Activated CD8-positive, alpha-beta memory T cell treated with anti-CD3 and anti-CD28 coated beads, Interleukin-2, amount 10 ng/mL, durations not matched to agents 7 days and 5 days (primary cell): ENCODE data around the gene EIF2B4. TPM values are rescaled to one million over a fixed set of nuclear protein-coding genes. Genes with fewer than 3 reads are reported as not detected.
"Not testable (repeated sequence)": the region's sequence is repeated elsewhere in the genome, so short reads cannot be mapped to it uniquely, and the experiment has no call there.

Source experiments
- ATAC-seq: fragments of 150-1000 bp; cut with Tn5 transposase; one replicate; pipeline ENCODE4 v1.10.0; 2021; ENCODE audit warnings: moderate library complexity
- CTCF ChIA-PET: fragments of 350-600 bp; sonication (Branson Sonifier 250); formaldehyde crosslinking; loops from one replicate; lab custom pipeline; 2021; ENCODE audit warnings: antibody characterized with exemption; lab: Charles Lee
- DNase-seq: peaks from one replicate; pipeline ENCODE4 v3.0.0-alpha.2; 2020
- H3K27ac Mint-ChIP-seq: one replicate; pipeline ENCODE4 v1.8.0; 2021; ENCODE audit warnings: mild to moderate bottlenecking, mixed read lengths
- H3K27me3 Mint-ChIP-seq: one replicate; pipeline ENCODE4 v1.8.0; 2021; ENCODE audit warnings: mixed read lengths
- H3K36me3 Mint-ChIP-seq: one replicate; pipeline ENCODE4 v1.8.0; 2021; ENCODE audit warnings: mild to moderate bottlenecking, mixed read lengths
- H3K4me1 Mint-ChIP-seq: one replicate; pipeline ENCODE4 v1.8.0; 2021; ENCODE audit warnings: mixed read lengths
- H3K4me3 Mint-ChIP-seq: one replicate; pipeline ENCODE4 v1.8.0; 2021; ENCODE audit warnings: mild to moderate bottlenecking, moderate library complexity, mixed read lengths
- H3K9me3 Mint-ChIP-seq: one replicate; pipeline ENCODE4 v1.8.0; 2022; ENCODE audit warnings: low read depth, mixed read lengths
- total RNA-seq, 2 experiments: library from RNA; stranded (reverse); gene quantifications; one replicate each; pipeline ENCODE4 v1.2.3, GENCODE V29; 2021

EIF2B4 gene
- total RNA-seq, 2 experiments from 2014 or later, result 38.6 to 43.1 TPM

GRCh38 chr2:27372937-27373336 is 2.8 kb upstream of the EIF2B4 start:
- ATAC-seq (no peak), DNase-seq (peak; percentile 61)
- H3K9me3 Mint-ChIP-seq, result no peaks in the 10 kb centered on the region
- peak overlapping the region; percentile 74 for H3K27ac Mint-ChIP-seq
- H3K4me1 Mint-ChIP-seq, result peaks cover 37% of the 10 kb centered on the region
- no peaks in the 10 kb centered on the region for H3K27me3 Mint-ChIP-seq
- peak overlapping the region; percentile 47 for H3K4me3 Mint-ChIP-seq
- CTCF ChIA-PET, result no interaction called here
- peaks cover 49% of the 10 kb centered on the region for H3K36me3 Mint-ChIP-seq

- peaks cover 49% of the 10 kb centered on the region for H3K36me3 Mint-ChIP-seq
- DNase-seq, result peak; percentile 63
- peak overlapping the region; percentile 84 for H3K4me3 Mint-ChIP-seq
- CTCF ChIA-PET, result interaction anchor here (0.7 to 3.1 kb wide), 7 partner anchors 10 to 201 kb away, joined by 3 to 20 read pairs (median 4); partner anchors contain the start of genes GTF3C2, MPV17, PPM1G and ZNF513
- peak overlapping the region; percentile 96 for H3K27ac Mint-ChIP-seq
- peaks cover 37% of the 10 kb centered on the region for H3K4me1 Mint-ChIP-seq
- ATAC-seq, result no peak
- H3K9me3 Mint-ChIP-seq, result no peaks in the 10 kb centered on the region
- no peaks in the 10 kb centered on the region for H3K27me3 Mint-ChIP-seq
Observed at GRCh38 chr2:27370816-27371620, 880 bp upstream of the EIF2B4 start.

- Mint-ChIP-seq H3K36me3 (peaks cover 43% of the 10 kb centered on the region), H3K27ac (peak overlapping the region; percentile 90), H3K4me3 (peak overlapping the region; percentile 84), H3K27me3 (no peaks in the 10 kb centered on the region), H3K9me3 (no peaks in the 10 kb centered on the region), H3K4me1 (peaks cover 36% of the 10 kb centered on the region)
- DNase-seq (no peak), ATAC-seq (no peak)
- CTCF ChIA-PET, result interaction anchor here (0.7 to 3.1 kb wide), 13 partner anchors 9 to 313 kb away, joined by 3 to 23 read pairs (median 4); partner anchors contain the start of genes GTF3C2, MPV17, NRBP1 and ZNF512
Observed at GRCh38 chr2:27369471-27370025, 590 bp downstream of the EIF2B4 start.

GRCh38 chr2:27363933-27364332 is 6.2 kb downstream of the EIF2B4 start:
- peaks cover 11% of the 10 kb centered on the region for H3K4me1 Mint-ChIP-seq
- CTCF ChIA-PET, result interaction anchor here (1.2 kb wide), 1 partner anchor 84 kb away, joined by 3 read pairs; no protein-coding TSS in a partner anchor

GRCh38 chr2:27362678-27363420 is 7.3 kb downstream of the EIF2B4 start:
- Mint-ChIP-seq H3K9me3 (no peaks in the 10 kb centered on the region), H3K27ac (peak overlapping the region; percentile 3), H3K4me3 (no peak overlapping the region), H3K36me3 (peaks cover 31% of the 10 kb centered on the region), H3K4me1 (peaks cover 13% of the 10 kb centered on the region), H3K27me3 (no peaks in the 10 kb centered on the region)
- DNase-seq (no peak), ATAC-seq (no peak)
- CTCF ChIA-PET, result interaction anchor here (0.7 kb wide), 1 partner anchor 146 kb away, joined by 4 read pairs; the partner anchor contains the start of gene CAD

More at GRCh38 chr2:27363933-27364332, 6.2 kb downstream of the EIF2B4 start:
- no peak for ATAC-seq
- H3K9me3 Mint-ChIP-seq, result no peaks in the 10 kb centered on the region
- no peaks in the 10 kb centered on the region for H3K27me3 Mint-ChIP-seq
- peaks cover 34% of the 10 kb centered on the region for H3K36me3 Mint-ChIP-seq
- peak overlapping the region; percentile 24 for H3K27ac Mint-ChIP-seq
- DNase-seq, result no peak
- H3K4me3 Mint-ChIP-seq, result no peak overlapping the region

- CTCF ChIA-PET, result interaction anchor here (1.0 to 2.8 kb wide), 4 partner anchors 12 to 327 kb away, joined by 3 to 23 read pairs (median 4); partner anchors contain the start of genes EIF2B4 and PPM1G
- Mint-ChIP-seq H3K27ac (peak within 1 kb of the TSS; percentile 99), H3K4me3 (peak within 1 kb of the TSS; percentile 94), H3K36me3 (peaks cover 13% of the 10 kb centered on the region), H3K27me3 (no peaks in the 10 kb centered on the region), H3K9me3 (no peaks in the 10 kb centered on the region), H3K4me1 (peaks cover 47% of the 10 kb centered on the region)
- DNase-seq, result peak; percentile 97
- peak; percentile 85 for ATAC-seq
Observed at GRCh38 chr2:27356382-27357181, 13.6 kb downstream of the EIF2B4 start, which contains the start of gene GTF3C2. GTF3C2 (minus strand) TSS chr2:27356764; CDS start chr2:27343554, 13,210 bp downstream.

GRCh38 chr2:27356056-27356381 is 14.1 kb downstream of the EIF2B4 start:
- Mint-ChIP-seq H3K36me3 (peaks cover 12% of the 10 kb centered on the region), H3K4me3 (peak overlapping the region; percentile 94), H3K27me3 (no peaks in the 10 kb centered on the region), H3K9me3 (no peaks in the 10 kb centered on the region), H3K4me1 (peaks cover 48% of the 10 kb centered on the region), H3K27ac (peak overlapping the region; percentile 99)
- CTCF ChIA-PET, result interaction anchor here (0.7 to 2.8 kb wide), 3 partner anchors 13 to 54 kb away, joined by 3 to 23 read pairs (median 5); partner anchors contain the start of genes EIF2B4 and PPM1G
- ATAC-seq, result peak; percentile 52
- DNase-seq, result no peak

GRCh38 chr2:27354597-27354927 is 15.6 kb downstream of the EIF2B4 start:
- CTCF ChIA-PET, result no interaction called here
- peaks cover 48% of the 10 kb centered on the region for H3K4me1 Mint-ChIP-seq
- H3K36me3 Mint-ChIP-seq, result peaks cover 8% of the 10 kb centered on the region
- H3K27ac Mint-ChIP-seq, result no peak overlapping the region
- H3K4me3 Mint-ChIP-seq, result no peak overlapping the region
- DNase-seq, result no peak
- no peak for ATAC-seq
- no peaks in the 10 kb centered on the region for H3K9me3 Mint-ChIP-seq
- H3K27me3 Mint-ChIP-seq, result no peaks in the 10 kb centered on the region

- Mint-ChIP-seq H3K4me1 (peaks cover 48% of the 10 kb centered on the region), H3K27me3 (no peaks in the 10 kb centered on the region), H3K27ac (no peak overlapping the region), H3K9me3 (no peaks in the 10 kb centered on the region), H3K36me3 (peaks cover 10% of the 10 kb centered on the region), H3K4me3 (no peak overlapping the region)
- DNase-seq (no peak), ATAC-seq (no peak)
- CTCF ChIA-PET, result interaction anchor here (1.1 to 1.2 kb wide), 2 partner anchors 15 to 50 kb away, joined by 3 read pairs; no protein-coding TSS in a partner anchor
Observed at GRCh38 chr2:27353762-27354596, 16.2 kb downstream of the EIF2B4 start.

- not testable (repeated sequence) for ATAC-seq, H3K27ac Mint-ChIP-seq, H3K27me3 Mint-ChIP-seq, H3K4me3 Mint-ChIP-seq, DNase-seq, H3K9me3 Mint-ChIP-seq
- CTCF ChIA-PET, result interaction anchor here (1.0 to 1.2 kb wide), 4 partner anchors 10 to 330 kb away, joined by 3 read pairs; no protein-coding TSS in a partner anchor
- Mint-ChIP-seq H3K36me3 (peaks cover 10% of the 10 kb centered on the region), H3K4me1 (peaks cover 45% of the 10 kb centered on the region)
Observed at GRCh38 chr2:27353386-27353761, 16.8 kb downstream of the EIF2B4 start.

GRCh38 chr2:27351802-27352598 is 18.1 kb downstream of the EIF2B4 start:
- Mint-ChIP-seq H3K27me3 (no peaks in the 10 kb centered on the region), H3K9me3 (no peaks in the 10 kb centered on the region), H3K27ac (peak overlapping the region; percentile 9), H3K4me3 (peak overlapping the region; percentile 1), H3K36me3 (peaks cover 12% of the 10 kb centered on the region), H3K4me1 (peaks cover 36% of the 10 kb centered on the region)
- ATAC-seq (no peak), DNase-seq (no peak)
- CTCF ChIA-PET, result interaction anchor here (0.6 to 1.4 kb wide), 6 partner anchors 8 to 331 kb away, joined by 3 to 4 read pairs (median 3); partner anchors contain the start of genes ATRAID, PPM1G and SLC5A6
